Activated naive CD8-positive, alpha-beta T cell treated with anti-CD3 and anti-CD28 coated beads, Interleukin-2, amount 50 U/mL, for 24 hours (primary cell): Measurements from ENCODE around the gene KREMEN1.

ENCODE experiments used
- ATAC-seq: fragments of 150-1000 bp; cut with Tn5 transposase; one replicate; pipeline ENCODE4 v1.10.0; 2021
- DNase-seq: peaks from one replicate; pipeline ENCODE4 v3.0.0; 2021
- H3K27ac Mint-ChIP-seq: one replicate; pipeline ENCODE4 v1.8.0; 2021; ENCODE audit warnings: mild to moderate bottlenecking, mixed read lengths
- H3K27me3 Mint-ChIP-seq: one replicate; pipeline ENCODE4 v1.8.0; 2021; ENCODE audit warnings: mixed read lengths
- H3K36me3 Mint-ChIP-seq: one replicate; pipeline ENCODE4 v1.8.0; 2021; ENCODE audit warnings: low read depth, mixed read lengths
- H3K4me1 Mint-ChIP-seq: one replicate; pipeline ENCODE4 v1.8.0; 2021; ENCODE audit warnings: mixed read lengths
- H3K4me3 Mint-ChIP-seq: one replicate; pipeline ENCODE4 v1.8.0; 2021; ENCODE audit warnings: mild to moderate bottlenecking, moderate library complexity, mixed read lengths
- H3K9me3 Mint-ChIP-seq: one replicate; pipeline ENCODE4 v1.8.0; 2021; ENCODE audit warnings: mixed read lengths

The KREMEN1 gene

DNA sequence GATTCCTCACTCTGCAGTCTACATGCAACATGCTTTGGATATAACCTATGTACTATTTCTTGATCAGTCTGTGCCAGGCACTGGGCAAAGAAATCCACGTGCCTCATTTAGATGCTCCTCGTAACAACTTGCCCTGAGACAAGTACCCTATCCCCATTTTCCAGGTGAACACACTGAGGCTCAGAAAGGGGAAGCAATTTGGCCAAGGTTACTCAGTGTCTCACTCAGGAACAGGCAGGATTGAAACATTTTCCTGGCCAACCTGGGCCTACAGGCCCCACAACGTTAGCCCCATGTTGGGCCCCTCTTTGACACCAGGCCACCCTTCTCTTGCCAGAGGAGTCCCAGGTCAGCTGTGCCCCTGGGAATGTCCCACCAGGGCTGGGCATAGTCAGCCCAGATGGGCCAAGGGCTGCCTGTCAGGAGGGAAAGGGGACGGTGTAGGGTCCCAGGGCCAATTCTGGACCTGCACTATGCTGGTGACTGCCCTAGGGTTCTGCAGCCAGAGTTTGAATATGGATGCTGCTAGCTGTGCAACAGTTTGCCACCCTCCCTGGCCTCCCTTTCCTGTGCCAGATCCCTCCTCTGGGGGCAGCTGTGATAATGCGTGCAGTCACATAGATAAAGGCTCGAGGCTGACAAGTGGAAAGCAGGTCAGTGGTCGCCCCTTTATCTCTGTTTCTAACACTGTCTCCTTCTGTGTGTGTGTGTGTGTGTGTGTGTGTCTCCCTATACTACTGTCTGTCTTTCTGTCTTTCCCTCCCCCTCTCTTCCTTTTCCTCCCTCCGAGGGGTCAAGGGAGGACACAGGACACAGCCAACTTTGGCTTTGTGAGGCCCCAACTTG, 122.5 kb downstream of the KREMEN1 start:
- peaks cover 23% of the 10 kb centered on the region for H3K27me3 Mint-ChIP-seq
- no peak overlapping the region for H3K27ac Mint-ChIP-seq
- ATAC-seq (no peak), DNase-seq (no peak)
- no peak overlapping the region for H3K4me3 Mint-ChIP-seq
- peaks cover 2% of the 10 kb centered on the region for H3K36me3 Mint-ChIP-seq
- peaks cover 4% of the 10 kb centered on the region for H3K9me3 Mint-ChIP-seq
- no peaks in the 10 kb centered on the region for H3K4me1 Mint-ChIP-seq

- Mint-ChIP-seq H3K4me1 (no peaks in the 10 kb centered on the region), H3K27ac (no peak overlapping the region), H3K9me3 (peaks cover 4% of the 10 kb centered on the region), H3K36me3 (peaks cover 2% of the 10 kb centered on the region), H3K4me3 (no peak overlapping the region), H3K27me3 (peaks cover 26% of the 10 kb centered on the region)
- no peak for DNase-seq
- no peak for ATAC-seq
Observed at GRCh38 chr22:29195964-29196666, 123.3 kb downstream of the KREMEN1 start.

GRCh38 chr22:29197096-29197495, 124.3 kb downstream of the KREMEN1 start:
- peaks cover 3% of the 10 kb centered on the region for H3K4me1 Mint-ChIP-seq
- peaks cover 4% of the 10 kb centered on the region for H3K9me3 Mint-ChIP-seq
- H3K4me3 Mint-ChIP-seq: no peak overlapping the region
- H3K27me3 Mint-ChIP-seq: peaks cover 36% of the 10 kb centered on the region
- H3K27ac Mint-ChIP-seq: no peak overlapping the region
- H3K36me3 Mint-ChIP-seq: peaks cover 2% of the 10 kb centered on the region
- no peak for DNase-seq
- no peak for ATAC-seq

- Mint-ChIP-seq H3K4me3 (no peak overlapping the region), H3K9me3 (peaks cover 4% of the 10 kb centered on the region)
Observed at GRCh38 chr22:29198240-29198639, 125.4 kb downstream of the KREMEN1 start.

DNA sequence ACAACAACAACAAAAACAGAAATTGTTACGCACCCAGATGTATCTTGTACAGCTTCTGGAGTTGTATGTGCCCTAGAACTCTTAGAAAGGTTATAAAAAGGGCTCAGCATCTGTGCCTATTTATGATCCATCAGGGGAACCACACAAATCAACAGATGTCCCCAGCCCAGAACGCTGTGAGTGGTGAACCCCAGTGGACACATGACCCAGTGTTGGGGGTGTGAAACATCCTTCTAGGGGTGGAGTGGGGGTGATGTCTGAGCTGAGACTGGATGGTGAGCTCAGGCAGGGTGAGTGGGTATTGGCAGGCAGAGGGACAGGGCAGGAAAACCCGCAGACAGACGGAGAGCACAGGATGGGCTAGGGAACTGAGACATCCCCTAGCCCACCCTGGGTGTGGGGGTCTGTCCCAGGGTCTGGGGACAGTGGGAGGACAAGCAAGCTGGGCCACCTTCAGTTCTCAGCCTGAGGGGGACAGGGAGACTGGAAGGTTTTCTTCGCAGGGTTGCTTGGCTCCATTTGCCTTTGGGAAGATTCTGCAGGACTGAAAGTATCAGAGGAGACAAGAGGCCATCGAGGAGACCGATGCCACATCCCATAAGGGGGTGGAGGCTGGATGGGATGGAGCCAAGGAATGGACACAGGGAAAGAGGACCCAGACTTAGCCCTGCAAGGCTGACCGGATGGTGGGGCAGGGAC, 127.0 kb downstream of the KREMEN1 start:
- H3K9me3 Mint-ChIP-seq: no peaks in the 10 kb centered on the region
- H3K4me3 Mint-ChIP-seq: no peak overlapping the region
- no peak for DNase-seq
- no peak overlapping the region for H3K27ac Mint-ChIP-seq
- peaks cover 23% of the 10 kb centered on the region for H3K4me1 Mint-ChIP-seq
- peaks cover 49% of the 10 kb centered on the region for H3K27me3 Mint-ChIP-seq
- peaks cover 2% of the 10 kb centered on the region for H3K36me3 Mint-ChIP-seq
- ATAC-seq: no peak

More at GRCh38 chr22:29198240-29198639, 125.4 kb downstream of the KREMEN1 start:
- peaks cover 37% of the 10 kb centered on the region for H3K27me3 Mint-ChIP-seq
- H3K27ac Mint-ChIP-seq: no peak overlapping the region
- peaks cover 2% of the 10 kb centered on the region for H3K36me3 Mint-ChIP-seq
- ATAC-seq (no peak), DNase-seq (no peak)
- peaks cover 15% of the 10 kb centered on the region for H3K4me1 Mint-ChIP-seq

DNA sequence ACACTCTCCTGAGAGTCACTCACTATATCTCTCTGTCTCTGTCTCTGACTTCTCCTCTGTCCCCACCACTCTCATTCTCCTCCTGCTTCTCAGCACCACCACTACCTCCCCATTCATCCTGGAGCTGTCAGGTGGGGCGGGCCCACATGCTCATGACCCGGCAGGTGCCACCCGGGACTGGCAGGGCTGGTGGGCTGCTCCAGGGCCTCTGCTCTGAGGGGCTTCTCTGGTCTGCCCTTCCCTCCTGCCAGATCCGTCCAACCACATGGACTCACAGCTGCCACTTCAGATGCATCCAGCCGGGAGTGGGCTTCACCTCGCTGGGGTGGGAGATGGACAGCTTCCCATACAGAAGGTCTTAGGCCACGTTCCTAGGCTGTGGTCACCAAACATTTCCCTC, 128.1 kb downstream of the KREMEN1 start:
- H3K4me1 Mint-ChIP-seq: peaks cover 26% of the 10 kb centered on the region
- no peak for DNase-seq
- H3K27me3 Mint-ChIP-seq: peaks cover 55% of the 10 kb centered on the region
- no peaks in the 10 kb centered on the region for H3K9me3 Mint-ChIP-seq
- H3K36me3 Mint-ChIP-seq: no peaks in the 10 kb centered on the region
- H3K27ac Mint-ChIP-seq: no peak overlapping the region
- no peak overlapping the region for H3K4me3 Mint-ChIP-seq
- no peak for ATAC-seq

DNA sequence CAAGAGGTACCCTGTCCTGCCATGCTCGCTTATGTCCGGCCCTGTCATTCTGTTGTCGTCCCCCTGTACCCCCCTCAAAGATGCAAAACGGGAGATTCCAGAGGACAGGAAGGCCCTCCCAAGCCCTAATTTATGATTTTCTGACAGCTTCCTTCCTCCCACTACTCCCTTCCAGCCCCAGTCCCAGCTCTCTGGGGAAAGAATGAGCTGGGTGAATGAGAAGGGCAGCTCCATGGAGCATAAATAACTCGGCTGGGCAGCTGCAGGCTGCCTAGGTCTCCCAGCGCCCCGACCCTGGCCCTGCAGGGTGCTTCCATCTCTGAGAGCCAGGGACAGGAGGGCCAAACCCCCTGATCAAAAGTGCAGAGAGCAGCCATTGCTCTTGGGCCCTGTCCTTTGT, 128.9 kb downstream of the KREMEN1 start:
- Mint-ChIP-seq H3K27me3 (peaks cover 58% of the 10 kb centered on the region), H3K4me1 (peaks cover 30% of the 10 kb centered on the region), H3K4me3 (peak overlapping the region; percentile 29), H3K9me3 (no peaks in the 10 kb centered on the region), H3K36me3 (no peaks in the 10 kb centered on the region), H3K27ac (no peak overlapping the region)
- ATAC-seq (no peak), DNase-seq (no peak)

DNA sequence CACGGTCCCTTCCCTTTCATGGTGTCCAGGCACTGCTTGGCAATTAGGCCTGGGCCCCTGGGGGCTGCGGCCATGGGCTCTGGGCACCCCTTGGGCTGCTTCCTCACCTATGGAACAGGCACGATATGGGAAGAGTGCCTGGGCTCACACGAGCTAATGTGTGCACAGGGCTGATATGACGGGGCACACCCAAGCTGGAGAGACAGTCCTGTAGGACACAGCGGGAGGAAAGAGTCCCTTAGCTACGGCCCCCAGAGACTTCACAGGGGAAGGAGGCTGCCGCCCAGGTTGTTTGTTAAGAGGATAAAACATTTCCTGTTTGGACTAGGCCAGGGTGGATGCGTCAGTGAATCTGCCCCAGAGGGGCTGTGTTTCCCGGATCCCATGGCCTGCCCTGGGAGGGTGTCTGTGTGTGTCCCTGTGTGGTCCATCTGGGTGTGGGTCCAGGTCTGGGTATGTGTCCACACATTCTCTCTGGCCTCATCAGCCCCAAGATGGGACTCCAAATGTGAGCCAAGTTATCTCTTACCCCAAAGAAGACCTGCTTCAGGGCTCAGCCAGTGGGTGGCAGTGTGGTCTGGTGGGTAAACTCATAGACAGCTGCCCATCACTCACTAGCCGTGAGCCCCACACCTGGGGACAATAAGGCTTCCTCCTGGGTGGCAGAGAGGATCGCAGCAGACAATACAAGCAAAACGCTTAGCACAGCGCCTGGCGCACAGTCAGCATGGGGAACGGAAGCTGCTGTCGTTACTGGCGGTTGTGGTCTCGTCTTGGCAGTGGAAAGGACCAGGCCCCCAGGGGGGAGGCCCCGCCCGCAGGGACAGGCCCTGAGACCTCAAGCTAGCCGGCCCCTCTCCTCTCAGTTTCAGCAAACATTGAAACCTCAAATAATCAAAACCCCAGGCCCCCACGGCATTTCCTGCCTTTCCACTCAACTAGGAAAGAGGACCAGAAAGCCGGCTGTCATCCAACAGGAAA, 129.7 kb downstream of the KREMEN1 start:
- DNase-seq: peak; percentile 78
- Mint-ChIP-seq H3K4me3 (peak overlapping the region; percentile 29), H3K36me3 (no peaks in the 10 kb centered on the region), H3K27me3 (peaks cover 65% of the 10 kb centered on the region), H3K4me1 (peaks cover 30% of the 10 kb centered on the region), H3K9me3 (no peaks in the 10 kb centered on the region), H3K27ac (no peak overlapping the region)
- peak; percentile 87 for ATAC-seq

- no peak for ATAC-seq
- DNase-seq: no peak
- Mint-ChIP-seq H3K4me1 (peaks cover 30% of the 10 kb centered on the region), H3K9me3 (no peaks in the 10 kb centered on the region), H3K4me3 (no peak overlapping the region), H3K27ac (no peak overlapping the region), H3K36me3 (no peaks in the 10 kb centered on the region), H3K27me3 (peaks cover 64% of the 10 kb centered on the region)
Observed at GRCh38 chr22:29203488-29204454, 130.9 kb downstream of the KREMEN1 start.

DNA sequence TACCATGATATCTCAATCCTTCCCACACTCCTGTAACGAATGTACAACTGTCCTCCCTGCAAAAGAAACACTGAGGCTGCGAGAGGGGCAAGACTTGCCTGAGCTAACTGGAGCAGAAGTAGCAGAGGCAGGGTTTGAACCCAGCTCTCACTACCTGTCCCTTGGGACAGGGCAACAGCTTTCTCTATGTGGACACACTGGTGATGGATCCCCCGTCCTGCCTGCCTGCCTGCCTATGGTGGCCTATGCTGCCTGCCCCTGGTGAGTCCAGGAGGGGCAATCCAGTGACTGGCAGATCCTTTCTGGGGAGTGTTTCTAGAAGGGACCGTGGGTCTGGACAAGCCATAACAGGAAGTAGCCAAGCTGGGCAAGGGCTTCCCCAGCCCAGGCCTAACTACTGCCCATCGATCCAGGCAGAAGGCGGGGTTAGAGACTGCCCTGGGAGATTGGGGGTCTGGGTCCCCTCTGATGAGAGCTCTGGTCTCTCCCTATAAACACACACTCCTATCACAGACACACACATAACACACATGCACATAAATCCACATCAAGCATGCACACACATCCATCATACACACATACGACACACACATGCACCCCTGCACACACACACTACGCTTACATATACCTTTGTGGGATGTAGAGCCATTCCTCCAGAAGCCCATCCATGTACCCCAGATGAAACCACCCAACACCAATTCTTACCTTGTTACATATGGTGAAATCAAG, 131.8 kb downstream of the KREMEN1 start:
- DNase-seq: no peak

GRCh38 chr22:29205252-29205593, 132.4 kb downstream of the KREMEN1 start:
- H3K27me3 Mint-ChIP-seq: peaks cover 54% of the 10 kb centered on the region
- H3K9me3 Mint-ChIP-seq: no peaks in the 10 kb centered on the region
- ATAC-seq (no peak), DNase-seq (no peak)
- no peaks in the 10 kb centered on the region for H3K36me3 Mint-ChIP-seq
- no peak overlapping the region for H3K27ac Mint-ChIP-seq
- H3K4me1 Mint-ChIP-seq: peaks cover 30% of the 10 kb centered on the region
- peak overlapping the region; percentile 57 for H3K4me3 Mint-ChIP-seq

More for the DNA sequence above, 131.8 kb downstream of the KREMEN1 start:
- no peak for ATAC-seq
- Mint-ChIP-seq H3K9me3 (no peaks in the 10 kb centered on the region), H3K36me3 (no peaks in the 10 kb centered on the region), H3K4me3 (no peak overlapping the region), H3K27me3 (peaks cover 59% of the 10 kb centered on the region), H3K4me1 (peaks cover 30% of the 10 kb centered on the region), H3K27ac (no peak overlapping the region)

- H3K4me1 Mint-ChIP-seq: peaks cover 30% of the 10 kb centered on the region
- DNase-seq: peak; percentile 36
- H3K9me3 Mint-ChIP-seq: no peaks in the 10 kb centered on the region
- H3K36me3 Mint-ChIP-seq: no peaks in the 10 kb centered on the region
- peaks cover 53% of the 10 kb centered on the region for H3K27me3 Mint-ChIP-seq
- H3K4me3 Mint-ChIP-seq: peak within 1 kb of the TSS; percentile 57
- no peak for ATAC-seq
- no peak within 1 kb of the TSS for H3K27ac Mint-ChIP-seq
Observed at GRCh38 chr22:29205594-29206371, 132.9 kb downstream of the KREMEN1 start, which contains the start of gene EMID1. Gene EMID1 (plus strand): TSS chr22:29205896. CDS start chr22:29206039, 143 bp downstream.
